ENCODE results near the gene SPOCK1.

SPOCK1 gene

GRCh38 chr5:137142764-137143605 is 356.1 kb downstream of the SPOCK1 start:
- DNase-seq = peak; percentile 92

DNA sequence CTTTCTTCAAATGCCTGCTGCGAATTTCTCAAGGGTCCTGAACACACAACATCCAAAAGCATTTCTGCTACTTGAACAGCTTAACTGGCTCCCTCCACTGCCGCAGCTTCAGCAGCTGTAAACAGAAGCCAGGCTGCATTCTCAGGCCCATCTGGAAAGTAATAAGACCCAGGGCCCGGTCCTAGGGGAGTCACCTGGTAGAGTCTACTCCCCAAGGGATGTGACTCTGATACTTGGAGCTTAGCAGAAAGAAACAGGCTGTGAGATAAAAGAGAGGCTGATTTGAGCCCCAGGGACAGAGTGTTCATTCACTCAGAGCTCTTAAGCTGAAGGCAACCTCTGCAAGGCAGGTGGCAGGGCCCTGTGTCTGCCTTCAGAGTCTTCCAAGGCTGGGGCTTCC is 356.8 kb downstream of the SPOCK1 start:
- DNase-seq = no peak

GRCh38 chr5:137141779-137142178 is 357.3 kb downstream of the SPOCK1 start:
- DNase-seq = no peak

DNA sequence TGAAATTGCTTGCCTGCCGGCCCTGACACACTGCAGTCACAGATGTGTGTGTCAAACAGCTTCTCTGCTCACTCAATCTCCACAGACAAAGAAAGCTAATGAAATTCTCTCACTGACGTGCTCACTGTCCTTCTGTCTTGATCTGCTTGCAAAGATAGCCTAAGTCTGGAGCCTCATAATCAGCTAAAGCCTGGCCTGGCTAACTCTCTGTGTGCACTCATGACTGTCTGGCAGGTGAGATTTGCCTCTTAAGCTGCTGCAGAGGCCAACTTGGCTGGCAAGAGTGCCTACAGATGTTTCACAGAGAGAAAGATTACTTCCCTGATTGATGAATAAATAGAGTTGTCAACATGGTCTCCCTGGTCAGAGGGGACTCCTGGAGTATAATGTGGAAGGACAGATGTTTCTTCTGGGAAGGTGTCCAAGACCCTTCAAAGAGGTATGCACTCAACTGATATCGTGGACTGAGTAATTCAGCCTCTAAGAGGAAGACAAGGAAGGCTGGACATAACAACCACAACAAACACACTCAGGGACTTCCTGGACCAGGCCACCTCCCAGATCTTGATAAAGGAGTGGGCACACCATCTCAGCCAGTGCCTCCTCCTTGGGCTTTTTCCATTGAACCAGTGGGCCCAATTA is 362.0 kb downstream of the SPOCK1 start:
- DNase-seq = no peak

DNA sequence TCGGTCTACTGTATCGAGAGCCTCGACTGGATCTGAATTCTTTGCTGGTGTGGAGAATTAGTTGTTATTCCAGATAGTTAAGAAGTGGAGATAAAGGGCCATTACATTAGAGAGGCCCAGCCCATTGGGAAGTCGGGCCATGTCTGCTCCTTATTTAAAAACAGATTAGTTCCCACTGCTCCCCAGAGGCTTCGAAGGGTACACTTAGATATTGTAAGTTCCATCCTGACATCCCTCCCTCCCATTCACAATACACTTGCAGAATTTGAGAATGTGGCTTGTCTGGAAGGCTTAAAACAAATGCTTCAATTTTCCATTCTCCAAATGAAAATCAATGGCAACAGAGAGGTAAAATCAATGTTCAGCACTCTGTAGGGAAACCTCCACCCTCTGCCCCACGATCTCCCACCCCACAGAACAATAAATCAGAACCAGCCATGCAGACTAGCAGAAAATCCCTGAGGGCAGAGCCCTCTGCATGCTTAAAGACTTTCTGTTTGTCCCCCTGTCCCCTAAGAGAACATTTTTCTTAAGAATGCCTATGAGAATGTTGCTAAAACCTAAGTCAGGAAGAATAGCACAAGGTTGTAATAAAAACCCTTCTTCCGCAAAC is 364.1 kb downstream of the SPOCK1 start:
- no peak for DNase-seq

GRCh38 chr5:137129886-137130680 is 369.0 kb downstream of the SPOCK1 start:
- DNase-seq = no peak

GRCh38 chr5:137128012-137128411 is 371.1 kb downstream of the SPOCK1 start:
- no peak for DNase-seq

DNA sequence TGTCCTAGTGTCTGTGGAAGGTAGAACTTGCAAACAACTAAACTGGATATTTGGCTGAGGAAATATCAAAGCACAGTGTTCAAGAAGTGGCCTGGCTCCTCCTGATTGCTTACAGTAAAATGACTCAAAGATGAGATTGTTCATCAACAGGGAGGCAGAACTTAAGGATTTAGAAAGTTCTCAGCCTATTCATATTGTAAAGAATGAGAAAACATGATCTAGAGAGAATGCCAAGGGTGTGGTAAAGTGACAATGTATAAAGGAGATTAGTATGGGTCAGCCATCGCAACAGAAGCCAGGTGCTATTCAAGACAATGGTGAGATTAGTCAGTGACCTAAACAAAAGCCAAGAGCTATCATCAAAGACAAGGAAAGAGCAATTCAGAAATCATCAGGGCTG is 372.3 kb downstream of the SPOCK1 start:
- no peak for DNase-seq

- DNase-seq = no peak
Measured at GRCh38 chr5:137122558-137122957, 376.6 kb downstream of the SPOCK1 start.

DNA sequence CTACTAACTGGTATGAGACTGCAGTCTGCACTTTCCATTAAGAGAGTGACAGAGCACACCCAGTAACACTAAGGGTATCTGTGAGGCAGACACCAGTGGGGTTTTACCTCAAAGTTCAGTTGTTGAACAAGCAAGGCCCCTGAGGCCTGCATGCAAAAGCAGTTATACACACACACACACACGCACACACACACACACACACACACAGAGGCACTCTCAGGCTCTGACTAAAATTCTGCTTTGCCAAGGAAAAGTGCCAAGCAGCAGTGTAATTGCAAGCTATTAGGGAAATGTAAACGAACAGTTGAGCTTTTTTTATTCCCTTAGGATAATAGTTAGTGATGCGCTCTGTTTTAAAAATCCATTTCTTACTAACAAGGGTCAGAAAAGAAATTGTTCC is 377.1 kb downstream of the SPOCK1 start:
- DNase-seq = no peak

GRCh38 chr5:137119321-137119720 is 379.8 kb downstream of the SPOCK1 start:
- no peak for DNase-seq

DNA sequence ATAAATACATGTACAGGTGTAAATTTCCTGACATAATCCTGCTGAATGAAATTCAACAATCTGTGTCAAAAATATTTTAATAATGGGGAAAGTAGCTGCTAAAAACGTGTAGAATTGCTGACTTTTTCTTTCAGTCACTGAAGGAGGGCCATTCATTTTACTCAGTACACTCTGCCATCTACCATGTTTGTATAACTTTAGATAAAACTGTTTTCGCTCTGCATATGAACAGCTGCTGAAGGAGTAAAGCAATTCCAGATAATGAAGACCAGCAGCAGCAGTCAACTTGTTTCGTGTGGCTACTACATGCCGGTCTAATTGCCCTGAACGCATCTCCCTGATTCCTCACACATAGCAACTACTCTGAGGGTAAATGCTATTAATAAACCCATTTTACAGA is 380.5 kb downstream of the SPOCK1 start:
- no peak for DNase-seq

- no peak for DNase-seq
Measured at GRCh38 chr5:137115152-137115551, 384.0 kb downstream of the SPOCK1 start.

- DNase-seq = peak; percentile 57
Measured at GRCh38 chr5:137114529-137114928, 384.6 kb downstream of the SPOCK1 start.

DNA sequence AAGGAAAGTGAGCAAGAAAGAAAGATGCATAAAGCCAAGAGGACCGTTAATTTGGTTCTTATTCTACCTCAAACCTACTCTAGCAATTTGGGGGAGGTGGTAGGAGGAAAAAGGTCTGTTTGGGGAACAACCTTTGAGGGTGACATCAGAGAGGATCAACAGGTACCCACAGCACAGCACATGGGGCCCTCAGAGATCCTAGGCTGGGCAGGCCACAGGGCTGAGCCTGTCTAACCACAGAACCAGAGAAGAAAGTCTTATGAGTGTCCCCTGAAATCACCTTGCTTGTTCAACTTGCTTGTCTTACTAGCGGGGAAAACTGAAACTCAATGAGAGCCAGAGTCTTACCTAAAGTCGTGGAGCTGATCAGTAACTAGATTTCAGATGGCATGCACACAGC is 385.2 kb downstream of the SPOCK1 start:
- no peak for DNase-seq

DNA sequence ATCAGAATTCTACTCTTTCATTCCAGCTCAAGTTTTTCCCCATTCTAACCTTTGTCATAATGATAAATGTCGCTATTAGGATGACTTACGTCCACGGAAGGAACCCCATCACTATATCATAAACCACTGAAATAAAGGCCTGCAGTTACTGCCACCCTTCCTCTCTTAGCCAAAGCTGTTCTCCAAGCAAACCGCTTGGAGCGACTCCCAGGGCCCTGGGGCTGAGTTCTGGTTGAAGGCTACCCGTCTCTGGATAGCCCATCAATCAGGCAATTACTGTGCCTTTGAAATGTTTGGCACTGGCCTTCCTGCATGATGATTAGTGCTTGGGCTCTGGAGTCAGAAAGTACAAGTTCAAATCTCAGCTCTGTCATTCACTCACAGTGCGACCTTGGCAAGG is 386.0 kb downstream of the SPOCK1 start:
- no peak for DNase-seq

GRCh38 chr5:137105351-137106035 is 393.6 kb downstream of the SPOCK1 start:
- no peak for DNase-seq

- peak; percentile 29 for DNase-seq
Measured at GRCh38 chr5:137101544-137101943, 397.6 kb downstream of the SPOCK1 start.

DNA sequence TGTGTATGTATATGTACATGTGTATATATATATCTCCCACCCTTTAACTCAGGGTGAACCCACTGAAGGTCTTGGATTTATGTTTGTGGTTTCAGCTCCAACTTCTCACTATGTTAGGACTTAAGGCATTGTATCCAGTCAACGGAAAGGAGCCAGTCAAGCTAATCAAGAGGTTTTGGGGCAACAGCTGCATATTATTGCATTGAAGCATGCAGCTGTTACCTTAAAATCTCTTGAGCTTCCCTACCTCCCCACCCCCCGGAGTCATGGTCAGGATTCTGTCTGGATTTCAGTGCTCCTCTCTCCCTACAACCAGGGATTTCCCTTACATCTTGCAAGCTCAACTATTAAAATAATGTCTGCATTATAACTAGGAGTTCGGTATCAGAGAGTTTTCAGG is 399.5 kb downstream of the SPOCK1 start:
- no peak for DNase-seq

DNA sequence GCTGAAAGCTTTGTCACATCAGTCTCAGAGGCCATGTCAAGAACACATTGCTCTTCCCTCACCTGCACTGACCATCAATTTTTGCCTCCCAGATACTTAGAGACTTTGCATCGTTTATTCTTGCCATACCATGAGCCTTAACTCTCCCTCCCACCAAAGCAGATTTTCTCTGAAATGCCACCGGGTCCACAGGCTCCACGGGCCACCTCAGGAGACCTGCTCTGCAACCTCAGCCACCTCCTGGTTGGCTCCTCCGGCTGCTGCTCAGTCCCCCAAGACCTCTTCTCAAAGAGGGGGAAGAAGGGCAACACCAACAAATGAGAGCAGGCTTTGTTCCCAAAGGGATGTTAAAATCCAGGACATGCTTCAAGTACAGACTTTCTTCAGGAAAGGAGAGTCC is 400.5 kb downstream of the SPOCK1 start:
- DNase-seq = no peak

GRCh38 chr5:137098238-137098637 is 400.9 kb downstream of the SPOCK1 start:
- DNase-seq = no peak

GRCh38 chr5:137097203-137097602 is 401.9 kb downstream of the SPOCK1 start:
- no peak for DNase-seq

Data from fibroblast of skin of abdomen (primary cell).